Activated T-helper 1 cell treated with anti-CD3 and anti-CD28 coated beads, Interleukin-12 subunit alpha, Interleukin-12 subunit beta, Interleukin-2, Interleukin-4 antibody, amounts not matched to agents 30 ng/mL and 10 ng/mL and 1 ng/mL, durations not matched to agents 14 hours and 24 hours and 36 hours (primary cell): ENCODE measurements around the gene RTN4RL1. TPM values are rescaled to one million over a fixed set of nuclear protein-coding genes. Genes with fewer than 3 reads are reported as not detected.

Experiments
- DNase-seq: peaks from one replicate; pipeline ENCODE4 v3.0.0; 2021; ENCODE audit warnings: low spot score
- H3K27ac Mint-ChIP-seq: one replicate; pipeline ENCODE4 v1.8.0; 2021; ENCODE audit warnings: mild to moderate bottlenecking, mixed read lengths
- H3K27me3 Mint-ChIP-seq: one replicate; pipeline ENCODE4 v1.8.0; 2022; ENCODE audit warnings: mild to moderate bottlenecking, moderate library complexity, mixed read lengths; ENCODE audit not compliant: insufficient read depth
- H3K36me3 Mint-ChIP-seq: one replicate; pipeline ENCODE4 v1.8.0; 2021; ENCODE audit warnings: low read depth, mixed read lengths
- H3K4me1 Mint-ChIP-seq: one replicate; pipeline ENCODE4 v1.8.0; 2021; ENCODE audit warnings: low read depth, mixed read lengths
- H3K4me3 Mint-ChIP-seq: one replicate; pipeline ENCODE4 v1.8.0; 2021; ENCODE audit warnings: mild to moderate bottlenecking, moderate library complexity, mixed read lengths
- H3K9me3 Mint-ChIP-seq: one replicate; pipeline ENCODE4 v1.8.0; 2021; ENCODE audit warnings: mixed read lengths
- intact Hi-C: fragments of 100-400 bp; cut with micrococcal nuclease; formaldehyde crosslinking; loops from one replicate; pipeline ENCODE4 v1.15.1; 2024
- total RNA-seq: library from RNA; stranded (reverse); gene quantifications from 2 replicates; pipeline ENCODE4 v1.2.3, GENCODE V29; 2022

Gene RTN4RL1
- total RNA-seq, 1 donor from 2014 or later = 1.0 TPM

DNA sequence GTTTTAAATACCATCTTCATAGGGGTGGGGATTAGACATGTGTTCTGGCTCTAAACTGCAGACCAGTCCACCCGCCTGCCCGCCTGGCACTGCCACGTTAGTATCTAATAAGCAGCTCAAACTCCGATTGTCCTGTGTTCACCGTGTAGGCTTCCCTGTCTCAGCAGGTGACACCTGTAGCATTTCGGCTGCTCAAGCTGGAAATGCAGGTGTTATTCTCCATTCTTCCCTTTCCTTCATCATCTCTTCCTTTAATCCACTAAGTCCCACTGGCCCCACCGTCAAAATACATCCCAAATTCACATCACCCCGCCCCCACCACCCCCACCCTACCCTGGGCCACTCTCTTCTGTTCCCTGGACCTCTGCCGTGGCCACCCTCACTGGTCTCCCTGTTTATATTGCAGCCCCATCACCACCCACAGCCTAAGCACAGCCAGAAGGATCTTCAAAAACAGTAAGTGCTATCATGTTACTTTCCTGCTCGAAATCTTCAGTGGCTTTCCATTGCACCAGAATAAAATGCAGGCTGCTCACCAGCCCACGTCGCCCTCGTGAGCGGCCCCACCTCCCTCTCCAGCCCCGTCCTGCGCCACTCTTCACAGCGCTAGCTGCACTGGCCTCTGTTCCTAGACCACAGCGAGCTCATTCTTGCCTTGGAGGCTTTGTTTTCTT lies 65.1 kb downstream of the RTN4RL1 start:
- no peaks in the 10 kb centered on the region for H3K9me3 Mint-ChIP-seq
- H3K27ac Mint-ChIP-seq = no peak overlapping the region

DNA sequence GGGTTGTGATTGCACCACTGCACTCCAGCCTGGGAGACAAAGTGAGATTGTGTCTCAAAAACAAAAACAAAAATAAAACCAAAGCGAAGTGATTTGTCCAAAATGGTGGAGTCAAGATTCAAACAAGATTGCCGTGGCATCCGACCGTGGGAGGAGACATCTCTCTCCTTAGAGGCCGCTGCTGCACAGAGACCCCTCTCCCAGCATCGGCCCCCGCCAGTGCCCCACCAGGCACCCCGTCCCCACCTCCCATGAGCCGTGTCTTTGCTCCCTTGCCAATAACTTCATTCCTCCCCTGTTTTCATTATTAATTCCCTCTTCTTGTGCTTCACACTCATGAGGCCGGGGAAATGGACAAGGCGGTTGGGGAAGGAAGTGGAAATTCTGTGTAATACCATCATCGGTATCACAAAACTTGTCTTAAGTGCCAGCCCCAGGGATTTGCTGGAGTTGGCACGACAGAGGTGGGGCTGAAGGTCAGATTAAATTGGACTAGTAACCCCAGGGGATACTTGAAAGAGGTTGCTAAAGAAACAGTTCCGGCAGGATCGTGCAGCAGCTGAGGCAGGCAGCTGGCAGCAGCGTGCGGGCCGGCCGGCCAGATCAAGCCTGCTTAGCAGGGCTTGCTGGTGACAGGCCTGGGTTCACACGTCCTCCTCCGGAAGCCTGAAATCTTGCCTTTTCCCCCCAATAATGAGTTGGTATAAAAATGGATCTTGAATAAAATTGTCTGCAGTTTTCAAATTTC lies 66.8 kb downstream of the RTN4RL1 start:
- DNase-seq = no peak
- H3K4me3 Mint-ChIP-seq = no peak overlapping the region
- no peaks in the 10 kb centered on the region for H3K4me1 Mint-ChIP-seq
- no peak overlapping the region for H3K27ac Mint-ChIP-seq
- intact Hi-C loops = no loop called here
- no peaks in the 10 kb centered on the region for H3K36me3 Mint-ChIP-seq
- H3K27me3 Mint-ChIP-seq = peaks cover 4% of the 10 kb centered on the region
- no peaks in the 10 kb centered on the region for H3K9me3 Mint-ChIP-seq

More for the DNA sequence above, 65.1 kb downstream of the RTN4RL1 start:
- H3K27me3 Mint-ChIP-seq = peaks cover 4% of the 10 kb centered on the region
- intact Hi-C loops = no loop called here
- H3K4me1 Mint-ChIP-seq = no peaks in the 10 kb centered on the region
- DNase-seq = no peak
- no peak overlapping the region for H3K4me3 Mint-ChIP-seq
- no peaks in the 10 kb centered on the region for H3K36me3 Mint-ChIP-seq

DNA sequence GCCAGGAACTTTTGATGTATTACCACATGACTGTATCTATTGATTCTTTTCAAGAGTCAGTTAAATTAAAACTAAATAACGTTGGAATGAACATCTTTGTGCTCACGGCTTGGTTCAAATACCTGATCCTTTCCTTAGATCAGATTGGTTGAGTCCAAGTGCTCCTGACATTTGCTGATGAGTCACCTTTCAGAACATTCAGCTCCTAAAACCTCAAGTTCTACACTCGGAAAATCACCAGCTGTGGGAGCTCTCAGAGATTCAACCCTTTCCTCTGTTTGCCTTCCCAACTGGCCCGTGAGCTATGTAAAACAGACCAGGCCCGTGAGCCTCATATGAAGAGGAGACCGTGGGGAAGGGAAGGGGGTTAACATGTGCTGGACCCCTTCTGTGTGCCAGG lies 68.1 kb downstream of the RTN4RL1 start:
- intact Hi-C loops = no loop called here
- Mint-ChIP-seq H3K4me1 (no peaks in the 10 kb centered on the region), H3K36me3 (no peaks in the 10 kb centered on the region), H3K27ac (no peak overlapping the region), H3K27me3 (peaks cover 3% of the 10 kb centered on the region), H3K9me3 (no peaks in the 10 kb centered on the region), H3K4me3 (no peak overlapping the region)
- DNase-seq = no peak

DNA sequence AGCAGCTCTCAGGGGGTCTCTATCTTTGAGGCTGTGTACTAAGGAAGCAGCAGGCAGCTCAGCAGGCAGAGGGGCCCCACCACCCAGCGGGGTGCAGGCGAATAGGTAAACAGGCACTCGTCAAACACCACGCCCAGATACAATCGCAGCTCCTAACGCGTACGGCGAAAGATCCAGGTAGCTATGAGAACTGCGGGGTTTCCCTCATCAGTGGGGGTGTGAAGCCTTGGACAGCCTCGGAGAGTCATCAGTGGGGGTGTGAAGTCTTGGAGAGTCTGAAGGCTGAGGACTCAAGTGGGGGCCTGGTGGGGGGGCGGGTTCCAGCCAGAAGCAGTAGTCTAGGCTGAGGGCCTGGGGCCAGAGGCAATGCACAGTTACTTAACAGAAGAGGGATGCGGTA lies 69.0 kb downstream of the RTN4RL1 start:
- intact Hi-C loops = no loop called here
- peaks cover 2% of the 10 kb centered on the region for H3K27me3 Mint-ChIP-seq
- H3K27ac Mint-ChIP-seq = no peak overlapping the region
- no peaks in the 10 kb centered on the region for H3K4me1 Mint-ChIP-seq
- no peak for DNase-seq
- no peaks in the 10 kb centered on the region for H3K36me3 Mint-ChIP-seq
- H3K4me3 Mint-ChIP-seq = no peak overlapping the region
- no peaks in the 10 kb centered on the region for H3K9me3 Mint-ChIP-seq

DNA sequence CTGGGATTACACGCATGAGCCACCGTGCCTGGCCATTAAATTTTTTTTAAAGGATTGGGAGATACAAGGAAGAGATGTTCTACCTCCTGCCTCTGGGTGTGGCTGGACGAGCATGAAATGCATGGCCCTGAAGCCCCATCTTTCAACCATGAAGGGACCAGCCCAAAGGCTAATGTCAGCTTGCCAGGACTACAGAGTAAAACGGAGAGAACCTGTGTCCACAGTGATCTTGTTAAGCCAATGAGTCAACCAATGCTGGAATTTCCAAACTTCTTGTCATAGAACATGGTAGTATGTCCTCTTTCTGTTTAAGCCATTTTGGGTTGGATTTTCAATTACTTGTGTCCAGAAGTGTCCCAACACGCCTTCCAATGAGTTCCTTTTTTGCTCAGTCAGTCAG lies 71.3 kb downstream of the RTN4RL1 start:
- no peaks in the 10 kb centered on the region for H3K9me3 Mint-ChIP-seq
- intact Hi-C loops = no loop called here
- no peaks in the 10 kb centered on the region for H3K4me1 Mint-ChIP-seq
- DNase-seq = no peak
- H3K4me3 Mint-ChIP-seq = no peak overlapping the region
- no peak overlapping the region for H3K27ac Mint-ChIP-seq
- no peaks in the 10 kb centered on the region for H3K36me3 Mint-ChIP-seq
- H3K27me3 Mint-ChIP-seq = no peaks in the 10 kb centered on the region

DNA sequence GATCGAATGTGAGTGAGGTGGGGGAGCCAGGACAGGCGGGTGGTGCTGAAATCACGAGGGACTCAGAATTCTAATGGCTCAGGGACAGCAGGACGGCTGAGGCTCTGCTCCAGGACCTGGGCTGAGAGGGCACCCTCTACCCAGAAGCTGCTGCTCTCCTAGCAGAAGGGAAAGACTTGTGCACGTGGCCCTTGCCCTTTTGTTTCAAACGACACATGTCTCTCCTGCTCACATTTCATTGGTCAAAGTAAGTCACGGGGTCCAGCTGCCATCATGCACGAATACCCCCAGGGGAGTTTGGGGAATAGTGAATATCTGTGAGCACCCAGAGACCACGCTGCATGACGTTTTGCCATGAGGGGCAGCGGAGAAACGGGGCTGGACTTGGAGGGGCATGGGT lies 73.2 kb downstream of the RTN4RL1 start:
- intact Hi-C loops = no loop called here
- Mint-ChIP-seq H3K9me3 (no peaks in the 10 kb centered on the region), H3K36me3 (no peaks in the 10 kb centered on the region), H3K4me1 (no peaks in the 10 kb centered on the region), H3K27ac (no peak overlapping the region), H3K4me3 (no peak overlapping the region), H3K27me3 (no peaks in the 10 kb centered on the region)
- no peak for DNase-seq

DNA sequence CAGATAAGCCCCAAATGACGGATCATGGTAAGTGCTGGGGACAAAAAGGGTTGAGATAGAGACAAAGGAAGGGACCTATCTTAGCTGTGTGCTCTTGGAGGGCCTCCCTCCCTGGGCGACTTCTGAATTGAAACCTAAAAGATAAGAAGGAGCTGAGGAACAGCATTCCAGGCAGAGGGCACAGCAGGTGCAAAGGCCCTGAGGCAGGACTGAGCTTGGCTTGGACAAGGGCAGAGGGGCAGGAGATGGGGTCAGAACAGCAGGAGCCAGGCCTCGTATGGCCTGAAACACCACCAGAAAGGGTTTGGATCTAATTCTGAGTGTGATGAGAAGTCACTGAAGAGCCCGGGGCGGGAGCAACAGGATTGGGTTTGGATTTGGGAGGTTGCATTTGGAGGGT lies 75.4 kb downstream of the RTN4RL1 start:
- H3K27ac Mint-ChIP-seq = no peak overlapping the region
- no peaks in the 10 kb centered on the region for H3K4me1 Mint-ChIP-seq
- no peak overlapping the region for H3K4me3 Mint-ChIP-seq
- intact Hi-C loops = no loop called here
- no peaks in the 10 kb centered on the region for H3K36me3 Mint-ChIP-seq
- H3K9me3 Mint-ChIP-seq = no peaks in the 10 kb centered on the region
- no peaks in the 10 kb centered on the region for H3K27me3 Mint-ChIP-seq
- DNase-seq = no peak

DNA sequence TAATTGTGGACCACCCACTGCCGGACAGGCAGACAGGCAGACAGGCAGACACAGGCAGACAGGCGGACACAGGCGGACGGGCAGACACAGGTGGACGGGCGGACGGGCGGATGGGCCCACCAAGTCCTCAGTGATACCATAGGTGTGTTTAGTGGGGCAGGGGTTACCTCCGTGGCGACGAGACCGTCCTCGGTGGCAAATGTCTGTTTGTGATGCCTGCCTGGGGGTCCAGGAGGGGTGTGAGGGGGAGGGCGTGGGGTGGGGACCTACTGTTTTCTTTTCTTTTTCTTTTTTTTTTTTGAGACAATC lies 76.7 kb downstream of the RTN4RL1 start:
- no peaks in the 10 kb centered on the region for H3K36me3 Mint-ChIP-seq
- no peak overlapping the region for H3K4me3 Mint-ChIP-seq
- H3K27me3 Mint-ChIP-seq = no peaks in the 10 kb centered on the region
- no peaks in the 10 kb centered on the region for H3K4me1 Mint-ChIP-seq
- intact Hi-C loops = no loop called here
- no peaks in the 10 kb centered on the region for H3K9me3 Mint-ChIP-seq
- DNase-seq = no peak
- no peak overlapping the region for H3K27ac Mint-ChIP-seq

DNA sequence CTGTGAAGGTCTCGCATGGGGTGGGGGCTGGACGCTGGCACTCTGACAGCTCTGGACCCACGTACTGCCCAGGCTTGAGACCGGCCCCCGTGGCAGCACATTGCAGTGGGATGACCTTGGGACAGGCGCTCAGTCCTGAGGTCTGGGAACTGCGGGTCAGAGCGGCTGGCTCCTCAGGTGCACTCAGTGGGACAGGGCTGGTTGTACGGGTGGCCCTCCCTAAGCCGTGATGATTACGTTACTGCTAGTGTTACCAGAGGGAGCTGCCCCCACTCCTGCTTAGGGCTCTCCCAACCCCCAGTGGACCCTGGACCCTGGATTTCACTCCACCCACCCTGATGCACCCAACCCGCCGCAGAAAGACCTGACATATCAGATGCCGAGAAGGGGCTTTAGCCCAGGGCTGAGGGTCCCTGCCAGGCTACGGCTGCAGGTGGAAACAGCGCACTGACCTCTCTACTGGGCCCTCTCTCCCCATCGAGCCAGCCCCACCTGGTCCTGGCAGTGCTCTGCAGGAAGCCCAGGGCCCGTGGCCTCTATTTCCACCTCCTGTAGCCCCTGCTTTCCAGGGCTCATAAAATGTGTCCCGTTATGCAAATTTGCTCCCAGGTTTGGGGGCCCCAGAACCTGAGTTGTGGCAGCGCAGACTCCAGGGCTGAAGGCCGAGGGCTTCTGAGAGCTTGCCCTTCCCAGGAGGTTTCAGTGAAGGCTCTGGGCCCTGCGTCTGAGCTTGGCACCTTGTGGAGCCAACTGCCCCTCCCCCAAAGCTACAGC lies 77.2 kb downstream of the RTN4RL1 start:
- H3K27ac Mint-ChIP-seq = no peak overlapping the region
- intact Hi-C loops = no loop called here
- H3K4me1 Mint-ChIP-seq = no peaks in the 10 kb centered on the region
- H3K9me3 Mint-ChIP-seq = no peaks in the 10 kb centered on the region
- no peak overlapping the region for H3K4me3 Mint-ChIP-seq
- H3K27me3 Mint-ChIP-seq = no peaks in the 10 kb centered on the region
- DNase-seq = no peak
- no peaks in the 10 kb centered on the region for H3K36me3 Mint-ChIP-seq

DNA sequence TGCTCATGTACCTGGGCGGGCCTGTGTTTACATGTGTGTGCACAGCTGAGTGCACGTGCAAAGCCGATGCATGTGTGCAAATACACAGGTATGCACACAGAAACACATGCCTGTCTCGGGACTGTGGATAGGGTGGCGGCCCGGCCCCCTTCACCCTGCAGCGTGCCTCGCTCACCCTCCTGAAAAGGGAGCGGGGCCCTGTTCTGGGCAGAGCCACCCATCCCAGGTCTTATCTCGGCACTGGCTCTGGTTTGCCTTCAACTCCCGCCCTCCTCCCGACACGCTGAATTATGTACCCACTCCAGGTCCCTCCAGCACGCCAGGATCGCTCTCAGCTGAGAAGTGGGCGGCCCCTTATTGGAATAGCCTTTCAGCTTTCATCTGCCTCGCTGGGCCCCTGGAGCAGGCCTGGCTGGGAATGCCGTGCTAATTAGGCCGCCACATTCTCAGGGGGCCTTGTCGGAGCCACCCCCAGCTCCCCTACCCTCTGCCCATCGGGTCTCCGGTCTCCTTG lies 77.8 kb downstream of the RTN4RL1 start:
- H3K36me3 Mint-ChIP-seq = no peaks in the 10 kb centered on the region
- no peak for DNase-seq
- no peak overlapping the region for H3K27ac Mint-ChIP-seq
- H3K4me1 Mint-ChIP-seq = no peaks in the 10 kb centered on the region
- H3K27me3 Mint-ChIP-seq = no peaks in the 10 kb centered on the region
- H3K4me3 Mint-ChIP-seq = no peak overlapping the region
- H3K9me3 Mint-ChIP-seq = no peaks in the 10 kb centered on the region
- intact Hi-C loops = no loop called here

DNA sequence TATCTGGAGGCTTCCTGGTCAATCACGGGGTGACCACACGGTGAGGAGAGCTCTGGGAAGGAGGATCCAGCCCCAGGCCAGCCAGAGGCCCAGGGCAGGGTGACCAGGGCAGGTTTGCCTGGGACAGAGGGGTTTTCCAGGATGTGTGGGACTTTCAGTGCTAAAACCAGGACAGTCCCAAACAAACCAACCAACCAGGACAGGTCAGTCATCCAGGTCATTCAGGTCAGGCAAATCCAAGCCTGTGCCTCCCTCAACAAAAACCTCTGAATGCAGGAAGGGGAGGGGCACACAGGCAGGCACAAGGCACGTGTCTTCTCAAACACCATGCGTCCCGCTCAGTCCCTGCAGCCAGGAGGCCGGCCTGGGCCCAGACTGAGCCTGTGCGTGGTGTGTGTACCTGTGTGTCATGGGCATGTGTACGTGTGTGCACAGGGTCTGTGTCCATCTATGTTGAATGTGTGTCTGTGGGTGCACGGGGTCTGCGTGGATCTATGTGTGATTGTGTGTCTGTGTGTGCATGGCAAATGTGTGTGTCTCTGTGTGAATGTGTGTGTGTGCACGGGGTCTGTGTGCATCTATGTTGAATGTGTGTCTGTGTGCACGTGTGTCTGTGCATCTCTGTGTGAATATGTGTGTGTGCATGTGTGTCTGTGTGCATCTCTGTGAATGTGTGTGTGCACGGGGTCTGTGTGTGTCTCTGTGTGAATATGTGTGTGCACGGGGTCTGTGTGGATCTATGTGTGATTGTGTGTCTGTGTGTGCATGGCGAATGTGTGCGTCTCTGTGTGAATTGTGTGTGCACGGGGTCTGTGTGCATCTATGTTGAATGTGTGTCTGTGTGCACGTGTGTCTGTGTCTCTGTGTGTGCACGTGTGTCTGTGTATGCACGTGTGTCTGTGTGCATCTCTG lies 78.9 kb downstream of the RTN4RL1 start:
- H3K4me3 Mint-ChIP-seq = no peak overlapping the region

DNA sequence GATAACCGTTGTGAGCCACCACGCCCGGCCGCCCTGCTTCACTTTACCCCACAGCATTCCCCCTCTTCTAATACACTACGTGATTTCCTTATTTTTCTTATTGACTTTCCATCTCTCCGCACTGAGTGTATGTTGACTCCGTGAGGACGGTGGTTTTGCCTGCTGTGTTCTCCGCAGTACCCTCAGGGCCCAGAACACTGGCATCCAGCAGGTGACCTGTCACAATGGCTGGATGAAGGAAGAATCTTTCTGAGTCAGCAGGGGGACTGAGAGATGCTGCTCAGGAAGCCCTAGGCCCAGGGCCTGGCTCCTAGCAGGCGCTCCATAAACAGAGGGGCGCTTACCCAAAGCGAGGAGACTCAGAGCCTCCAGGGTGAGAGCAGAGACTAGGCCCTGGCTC lies 79.5 kb downstream of the RTN4RL1 start:
- Mint-ChIP-seq H3K27ac (no peak overlapping the region), H3K36me3 (no peaks in the 10 kb centered on the region), H3K4me1 (no peaks in the 10 kb centered on the region), H3K4me3 (no peak overlapping the region), H3K9me3 (no peaks in the 10 kb centered on the region), H3K27me3 (no peaks in the 10 kb centered on the region)
- no peak for DNase-seq
- intact Hi-C loops = no loop called here

More for the DNA sequence above, 78.9 kb downstream of the RTN4RL1 start:
- H3K27ac Mint-ChIP-seq = no peak overlapping the region
- intact Hi-C loops = no loop called here
- H3K36me3 Mint-ChIP-seq = no peaks in the 10 kb centered on the region
- no peaks in the 10 kb centered on the region for H3K27me3 Mint-ChIP-seq
- no peaks in the 10 kb centered on the region for H3K9me3 Mint-ChIP-seq
- DNase-seq = no peak
- no peaks in the 10 kb centered on the region for H3K4me1 Mint-ChIP-seq
